ENCODE results near the gene ZNF184. TPM values are rescaled to one million over a fixed set of nuclear protein-coding genes. Genes with fewer than 3 reads are reported as not detected.

The ZNF184 gene
- total and polyA plus RNA-seq, 2 of the 4 experiments (the other 2 are of a cell fraction), result 2.8 to 8.1 TPM

GRCh38 chr6:27500177-27500576 lies 27.3 kb upstream of the ZNF184 start:
- 100% methylated on average over 1 of the region's 2 CpGs; no CpG with 5 or more reads in 1 of the 2 experiments for WGBS, 2 experiments (ENCODE audit: extremely low coverage in 2 of 2, insufficient read length in 1 of 2)
- Histone ChIP-seq H2AK9ac (replicated peaks; ENCODE audit: low read depth, low read length, poor library complexity) (no peak overlapping the region), H3K36me3 (ENCODE audit: control insufficient read depth, insufficient read depth, low read length) (no peaks in the 10 kb centered on the region), H3K9ac (ENCODE audit: low read depth, low read length) (no peak overlapping the region), H4K91ac (ENCODE audit: insufficient read depth, low read depth, low read length) (no peak overlapping the region), H2BK15ac (ENCODE audit: low read depth, low read length) (no peak overlapping the region), H3K14ac (replicated peaks; ENCODE audit: low read depth, low read length) (no peak overlapping the region), H2BK5ac (ENCODE audit: low read depth, low read length, poor library complexity, severe bottlenecking) (no peak overlapping the region), H3K9me3 (ENCODE audit: control insufficient read depth, insufficient read depth, low read length) (no peaks in the 10 kb centered on the region), H2BK20ac (ENCODE audit: low read depth, low read length) (no peak overlapping the region), H3K4me3 (ENCODE audit: insufficient read depth, low read depth, low read length) (no peak overlapping the region), H2AFZ (replicated peaks; ENCODE audit: low read length, poor library complexity) (no peak overlapping the region), H3K56ac (ENCODE audit: extremely low read depth, insufficient read depth, low read length) (no peak overlapping the region), H3K79me1 (ENCODE audit: low read depth in 1 of 2, low read length in 2 of 2) (no peaks in the 10 kb centered on the region), H3K9me1 (ENCODE audit: insufficient read depth, low read length) (no peaks in the 10 kb centered on the region), H3K27ac (ENCODE audit: insufficient read depth, low read length) (no peak overlapping the region), H2BK120ac (ENCODE audit: low read depth, low read length) (no peak overlapping the region), H4K5ac (ENCODE audit: low read depth, low read length) (no peak overlapping the region), H3K23ac (ENCODE audit: low read depth, low read length) (no peak overlapping the region), H3K4me1 (ENCODE audit: control insufficient read depth, insufficient read depth, low read length) (no peaks in the 10 kb centered on the region), H3K4me2 (ENCODE audit: low read depth, low read length) (no peak overlapping the region), H4K20me1 (ENCODE audit: insufficient read depth, low read length) (peaks cover 5% of the 10 kb centered on the region; the same call in 1 of the 2 replicates), H4K8ac (ENCODE audit: low read depth in 2 of 2, low read length in 2 of 2) (no peak overlapping the region), H3K4ac (ENCODE audit: low read depth, low read length) (no peak overlapping the region), H3K18ac (ENCODE audit: low read depth, low read length) (no peak overlapping the region), H2AK5ac (ENCODE audit: low read depth, low read length) (no peak overlapping the region), H3K27me3 (ENCODE audit: control insufficient read depth, insufficient read depth, low read length) (no peaks in the 10 kb centered on the region)
- ATAC-seq (ENCODE audit: low read depth), result no peak
- no peak for TF ChIP-seq MAZ (IDR thresholded peaks at IDR 0.05; ENCODE audit: borderline replicate concordance, low read depth, low read length)
- in situ Hi-C loops (cut with MboI; ENCODE audit: low sequenced_read_pairs) (no loop called here), dilution Hi-C loops (cut with HindIII; ENCODE audit: low sequenced_read_pairs, unreplicated experiment) (no loop called here), intact Hi-C loops (cut with micrococcal nuclease) (loop anchor here (5.0 kb wide), 2 partner anchors 187 to 252 kb away; no protein-coding TSS in a partner anchor)
- DNase-seq, result no peak
- ChIA-PET POLR2A (ENCODE audit: unreplicated experiment) (no interaction called here), CTCF (no interaction called here)
- BruUV-seq (replicated peaks), result no TSS peak

All from IMR-90 (cell line).